Spleen (tissue), 7 donors: ENCODE results near the gene SORCS1.

Source experiments
- CTCF ChIP-seq, 11 experiments: fragments of 200-600 bp in 7 of 11; fragments of 450-650 bp in 4 of 11; sonication (generic) in 4 of 11; IDR thresholded peaks in 8 of 11; conservative IDR thresholded peaks in 3 of 11; 1 replicate in 7 of 11; 2 replicates in 4 of 11; pipeline versions ENCODE4 v1.4.0 to v1.8.0; 2016 to 2021; ENCODE audit warnings: antibody characterized with exemption in 11 of 11, inconsistent platforms in 4 of 11, mild to moderate bottlenecking in 1 of 11
- POLR2A ChIP-seq, 3 donors: fragments of 450-650 bp; IDR thresholded peaks; one replicate each; pipeline ENCODE4 v1.5.1; 2017; ENCODE audit warnings: antibody characterized with exemption in 3 of 3, mild to moderate bottlenecking in 1 of 3
- POLR2AphosphoS5 ChIP-seq, 3 donors: sonication (generic); formaldehyde crosslinking; IDR thresholded peaks; one replicate each; pipeline ENCODE4 v1.5.1; 2017; ENCODE audit warnings: antibody characterized with exemption in 3 of 3
- donor health status: DM: no; HTN: no; CAD: no; lungs with moderate emphysema.
- donor health status: DM: no; HTN: no; CAD: no.
- donor health status: DM: no; HTN: no; CAD: no.

GRCh38 chr10:107133656-107134055 lies 30.9 kb downstream of the SORCS1 start:
- TF ChIP-seq CTCF (IDR thresholded peaks at IDR 0.05 in 8 of 11, conservative IDR thresholded peaks at IDR 0.05 in 3 of 11) = no peak
- no peak for TF ChIP-seq POLR2A (IDR thresholded peaks at IDR 0.05)
- no peak for TF ChIP-seq POLR2AphosphoS5 (IDR thresholded peaks at IDR 0.05)
